Esophagus squamous epithelium (tissue), 4 donors: ENCODE data around the gene SDHAF3.

Experiments used
- CTCF ChIP-seq, 6 experiments: fragments of 450-650 bp in 4 of 6; fragments of 200-600 bp in 2 of 6; sonication (generic) in 2 of 6; IDR thresholded peaks; one replicate each; pipeline ENCODE4 v1.5.1; 2016 to 2019; ENCODE audit warnings: antibody characterized with exemption in 6 of 6, mild to moderate bottlenecking in 4 of 6, moderate library complexity in 4 of 6
- POLR2A ChIP-seq, 4 donors: fragments of 450-650 bp; IDR thresholded peaks; one replicate each; pipeline ENCODE4 v1.6.1; 2017; ENCODE audit warnings: antibody characterized with exemption in 4 of 4, mild to moderate bottlenecking in 4 of 4, moderate library complexity in 3 of 4

- TF ChIP-seq POLR2A (IDR thresholded peaks at IDR 0.05) (no peak), CTCF (IDR thresholded peaks at IDR 0.05) (no peak)
These were observed 101.3 kb downstream of the SDHAF3 start for GRCh38 chr7:97218767-97219166.
